ENCODE data around the gene USP5.

DNA sequence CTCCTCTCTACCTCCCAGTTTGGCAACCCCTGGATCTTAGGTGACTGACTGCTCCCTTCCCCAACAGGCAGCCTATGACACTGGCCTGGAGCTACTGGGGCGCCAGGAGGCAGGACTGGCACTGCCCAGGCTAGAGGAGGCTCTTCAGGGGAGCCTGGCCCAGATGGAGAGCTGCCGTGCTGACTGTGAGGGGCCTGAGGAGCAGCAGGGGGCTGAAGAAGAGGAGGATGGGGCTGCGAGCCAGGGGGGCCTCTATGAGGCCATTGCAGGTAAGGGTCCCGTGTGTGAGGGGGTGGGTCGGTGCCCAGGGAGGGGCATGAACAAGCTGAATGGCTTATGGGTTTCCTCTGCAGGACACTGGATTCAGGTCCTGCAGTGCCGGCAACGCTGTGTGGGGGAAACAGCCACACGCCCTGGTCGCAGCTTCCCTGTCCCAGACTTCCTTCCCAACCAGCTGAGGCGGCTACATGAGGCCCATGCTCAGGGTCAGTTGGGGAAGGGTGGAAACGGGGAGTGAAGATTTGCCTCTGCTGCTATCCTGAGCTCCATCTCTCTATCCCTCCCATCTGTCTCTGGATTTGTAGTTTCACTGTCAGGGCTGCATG is 21.6 kb upstream of the USP5 start:
- TF ChIP-seq FOXM1 (IDR thresholded peaks at IDR 0.05; ENCODE audit: borderline replicate concordance, low read depth) (no peak), EGR1 (IDR thresholded peaks at IDR 0.05) (no peak), TAF1 (IDR thresholded peaks at IDR 0.05; ENCODE audit: low read depth) (no peak), CEBPB (IDR thresholded peaks at IDR 0.05) (no peak)
- TF ChIP-seq, protein P1, sequence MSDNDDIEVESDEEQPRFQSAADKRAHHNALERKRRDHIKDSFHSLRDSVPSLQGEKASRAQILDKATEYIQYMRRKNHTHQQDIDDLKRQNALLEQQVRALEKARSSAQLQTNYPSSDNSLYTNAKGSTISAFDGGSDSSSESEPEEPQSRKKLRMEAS (IDR thresholded peaks at IDR 0.05) = no peak

Measured in Ishikawa (cell line).